SH-SY5Y (cell line): ENCODE results near the gene FOXE1.

Experiments used
- GATA2 ChIP-seq: IDR thresholded peaks from 2 replicates; pipeline ENCODE4 v1.6.1; 2011; ENCODE audit warnings: mild to moderate bottlenecking, low read depth, low read length
- GATA3 ChIP-seq: IDR thresholded peaks from 2 replicates; pipeline ENCODE4 v1.6.1; 2011; ENCODE audit warnings: low read depth, mild to moderate bottlenecking, low read length, moderate library complexity

DNA sequence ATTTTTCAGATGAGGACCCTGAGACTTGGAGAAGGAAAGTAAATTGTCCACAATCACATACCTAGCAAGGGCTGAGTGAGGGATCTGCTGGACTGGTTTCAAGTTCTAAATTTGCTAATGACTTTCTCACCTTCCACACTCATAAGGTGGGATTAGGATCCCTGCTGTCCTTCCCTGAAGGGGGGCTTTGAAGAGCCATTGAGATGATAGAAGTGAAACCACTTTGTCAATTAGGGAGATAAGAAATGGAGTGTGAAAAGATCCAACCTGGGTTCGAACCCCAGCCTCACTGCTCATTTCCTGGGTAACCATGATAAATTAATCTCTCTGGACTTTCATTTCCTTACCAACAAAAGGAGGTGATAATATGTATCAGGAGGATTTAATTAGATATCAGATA, 32.7 kb upstream of the FOXE1 start:
- TF ChIP-seq GATA3 (no peak), GATA2 (no peak)
